Measurements from ENCODE around the gene NDFIP2. TPM values are rescaled to one million over a fixed set of nuclear protein-coding genes. Genes with fewer than 3 reads are reported as not detected.
A peak's percentile ranks its signal among the peaks of the same experiment; 100 is the strongest.

Gene NDFIP2
- total RNA-seq, 1 donor: 0.27 TPM

- no peak for DNase-seq (ENCODE audit: low read depth in 2 of 3, low spot score in 2 of 3)
These were observed 11.4 kb downstream of the NDFIP2 start for GRCh38 chr13:79492313-79492798.

GRCh38 chr13:79492918-79493594 is 12.1 kb downstream of the NDFIP2 start:
- DNase-seq (ENCODE audit: low read depth in 2 of 3, low spot score in 2 of 3): no peak

GRCh38 chr13:79496188-79496587 is 15.2 kb downstream of the NDFIP2 start:
- no peak for DNase-seq (ENCODE audit: low read depth in 2 of 3, low spot score in 2 of 3)

GRCh38 chr13:79497064-79497463 is 16.1 kb downstream of the NDFIP2 start:
- DNase-seq (ENCODE audit: low read depth in 2 of 3, low spot score in 2 of 3): no peak

- DNase-seq (ENCODE audit: low read depth in 2 of 3, low spot score in 2 of 3): no peak
These were observed 16.9 kb downstream of the NDFIP2 start for GRCh38 chr13:79497852-79498251.

- DNase-seq (ENCODE audit: low read depth in 2 of 3, low spot score in 2 of 3): no peak
These were observed 19.9 kb downstream of the NDFIP2 start for GRCh38 chr13:79500829-79501228.

- no peak for DNase-seq (ENCODE audit: low read depth in 2 of 3, low spot score in 2 of 3)
These were observed 20.7 kb downstream of the NDFIP2 start for GRCh38 chr13:79501538-79502232.

- DNase-seq (ENCODE audit: low read depth in 2 of 3, low spot score in 2 of 3): no peak
These were observed 22.0 kb downstream of the NDFIP2 start for GRCh38 chr13:79502859-79503468.

GRCh38 chr13:79503473-79504017 is 22.6 kb downstream of the NDFIP2 start:
- no peak for DNase-seq (ENCODE audit: low read depth in 2 of 3, low spot score in 2 of 3)

GRCh38 chr13:79508224-79508961 is 27.4 kb downstream of the NDFIP2 start:
- DNase-seq (ENCODE audit: low read depth in 2 of 3, low spot score in 2 of 3): no peak

GRCh38 chr13:79511611-79512010 is 30.7 kb downstream of the NDFIP2 start:
- no peak for DNase-seq (ENCODE audit: low read depth in 2 of 3, low spot score in 2 of 3)

GRCh38 chr13:79512950-79513349 is 32.0 kb downstream of the NDFIP2 start:
- no peak for DNase-seq (ENCODE audit: low read depth in 2 of 3, low spot score in 2 of 3)

GRCh38 chr13:79516595-79516994 is 35.6 kb downstream of the NDFIP2 start:
- DNase-seq (ENCODE audit: low read depth in 2 of 3, low spot score in 2 of 3): no peak

GRCh38 chr13:79519255-79519654 is 38.3 kb downstream of the NDFIP2 start:
- DNase-seq (ENCODE audit: low read depth in 2 of 3, low spot score in 2 of 3): no peak

GRCh38 chr13:79522583-79522982 is 41.6 kb downstream of the NDFIP2 start:
- DNase-seq (ENCODE audit: low read depth in 2 of 3, low spot score in 2 of 3): peak in 2 of 3 donors; percentile 40 to 75

- peak in 2 of 3 donors; percentile 8 to 56 for DNase-seq (ENCODE audit: low read depth in 2 of 3, low spot score in 2 of 3)
These were observed 44.3 kb downstream of the NDFIP2 start for GRCh38 chr13:79525064-79525857.

GRCh38 chr13:79527698-79528097 is 46.7 kb downstream of the NDFIP2 start:
- DNase-seq (ENCODE audit: low read depth in 2 of 3, low spot score in 2 of 3): no peak

GRCh38 chr13:79528356-79528755 is 47.4 kb downstream of the NDFIP2 start:
- no peak for DNase-seq (ENCODE audit: low read depth in 2 of 3, low spot score in 2 of 3)

- no peak for DNase-seq (ENCODE audit: low read depth in 2 of 3, low spot score in 2 of 3)
These were observed 47.8 kb downstream of the NDFIP2 start for GRCh38 chr13:79528759-79529191.

GRCh38 chr13:79529817-79530216 is 48.9 kb downstream of the NDFIP2 start:
- DNase-seq (ENCODE audit: low read depth in 2 of 3, low spot score in 2 of 3): no peak
